Measurements from ENCODE around the gene ABO. TPM values are rescaled to one million over a fixed set of nuclear protein-coding genes. Genes with fewer than 3 reads are reported as not detected.
"Not testable (repeated sequence)": the region's sequence is repeated elsewhere in the genome, so short reads cannot be mapped to it uniquely, and the experiment has no call there.

ABO gene
- total RNA-seq, 2 donors from 2014 or later = 0.14 to 0.21 TPM

DNA sequence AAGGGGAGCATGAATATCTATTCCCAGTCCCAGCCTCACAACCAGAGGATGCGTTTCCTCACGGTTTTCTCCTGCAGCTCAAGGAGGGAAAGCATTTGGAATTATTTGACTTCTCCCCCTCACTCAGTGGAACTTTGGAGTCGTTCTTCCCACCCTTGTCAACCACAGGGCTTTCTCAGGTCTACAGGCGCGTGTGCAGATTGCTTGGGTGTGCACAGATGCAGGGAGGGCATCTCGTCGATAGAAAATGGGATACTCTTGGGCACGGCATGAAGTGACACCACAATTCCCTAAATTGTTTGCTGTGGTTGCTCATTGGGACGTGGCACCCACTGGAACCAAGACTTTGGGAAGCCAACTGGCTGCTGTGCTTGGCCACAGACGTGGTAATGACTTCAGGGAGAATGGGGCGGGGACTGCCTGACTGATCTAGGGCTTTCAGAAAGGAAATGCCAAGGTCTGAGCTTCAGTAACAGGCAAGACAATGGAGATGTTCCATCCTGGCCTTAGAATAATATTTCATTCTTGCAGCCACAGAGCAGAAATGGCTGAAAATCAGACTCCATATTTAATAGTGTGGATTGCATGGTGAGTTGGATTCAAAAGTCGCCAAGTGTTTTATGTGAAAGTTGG, 53.7 kb downstream of the ABO start:
- no peak for DNase-seq (ENCODE audit: low spot score)
- H3K9me3 ChIP-seq = no peaks in the 10 kb centered on the region
- ATAC-seq (ENCODE audit: insufficient number of reproducible peaks, low FRiP score, low read depth) = no peak

DNA sequence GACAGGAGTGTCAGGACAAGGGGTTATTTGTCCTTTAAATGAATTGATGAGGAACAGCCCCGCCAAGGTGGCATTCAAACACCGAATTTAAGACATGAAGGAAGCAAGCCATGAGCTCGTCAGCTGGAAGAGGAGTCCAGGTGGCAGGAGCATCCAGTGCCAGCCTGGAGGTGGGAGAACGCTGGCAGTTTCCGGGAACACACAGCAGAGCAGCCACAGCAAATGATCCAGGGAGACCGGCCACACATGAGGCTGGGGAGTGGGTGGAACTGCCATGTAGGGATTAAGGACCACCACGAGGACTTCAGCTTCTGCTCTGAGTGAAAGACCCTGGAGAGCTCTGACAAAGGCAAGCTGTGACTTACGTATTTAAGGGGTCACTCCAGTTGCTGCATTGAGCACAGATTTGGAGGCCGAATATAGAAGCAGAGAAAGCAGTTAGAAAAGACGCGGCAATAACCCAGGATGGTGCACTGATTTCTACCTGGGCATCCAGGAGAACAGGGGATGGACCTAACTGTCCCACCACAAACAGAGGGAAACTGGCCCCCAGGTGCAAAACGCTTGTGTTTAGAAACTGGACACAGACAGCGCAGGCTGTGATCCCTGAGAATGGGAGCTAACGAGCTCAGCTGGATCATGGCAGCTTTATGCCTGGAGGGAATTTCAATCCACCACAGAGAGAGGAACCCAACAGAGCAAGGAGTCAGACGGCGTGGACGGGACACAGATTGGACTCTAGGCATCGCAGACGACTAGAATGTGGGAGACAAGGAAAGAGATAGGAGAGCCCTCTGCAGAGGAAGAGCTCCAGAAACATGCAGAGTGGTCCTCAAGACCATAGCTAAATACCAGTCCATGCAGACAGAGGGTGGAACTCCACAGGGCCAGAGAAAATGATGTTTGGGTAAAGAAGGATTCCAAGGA, 56.7 kb downstream of the ABO start:
- H3K9me3 ChIP-seq; H3K4me3 ChIP-seq; H3K4me1 ChIP-seq (ENCODE audit: control insufficient read depth in 1 of 2, low read depth in 2 of 2); DNase-seq (ENCODE audit: low spot score); ATAC-seq (ENCODE audit: insufficient number of reproducible peaks, low FRiP score, low read depth); H3K27me3 ChIP-seq (replicated peaks; ENCODE audit: insufficient read depth); H3K36me3 ChIP-seq; H3K27ac ChIP-seq: not testable (repeated sequence)

More for the DNA sequence above, 53.7 kb downstream of the ABO start:
- no peak overlapping the region for H3K4me3 ChIP-seq
- H3K36me3 ChIP-seq = no peaks in the 10 kb centered on the region
- H3K27me3 ChIP-seq (replicated peaks; ENCODE audit: insufficient read depth) = no peaks in the 10 kb centered on the region
- no peaks in the 10 kb centered on the region for H3K4me1 ChIP-seq (ENCODE audit: control insufficient read depth in 1 of 2, low read depth in 2 of 2)
- H3K27ac ChIP-seq = no peak overlapping the region
- TF ChIP-seq, protein P1, sequence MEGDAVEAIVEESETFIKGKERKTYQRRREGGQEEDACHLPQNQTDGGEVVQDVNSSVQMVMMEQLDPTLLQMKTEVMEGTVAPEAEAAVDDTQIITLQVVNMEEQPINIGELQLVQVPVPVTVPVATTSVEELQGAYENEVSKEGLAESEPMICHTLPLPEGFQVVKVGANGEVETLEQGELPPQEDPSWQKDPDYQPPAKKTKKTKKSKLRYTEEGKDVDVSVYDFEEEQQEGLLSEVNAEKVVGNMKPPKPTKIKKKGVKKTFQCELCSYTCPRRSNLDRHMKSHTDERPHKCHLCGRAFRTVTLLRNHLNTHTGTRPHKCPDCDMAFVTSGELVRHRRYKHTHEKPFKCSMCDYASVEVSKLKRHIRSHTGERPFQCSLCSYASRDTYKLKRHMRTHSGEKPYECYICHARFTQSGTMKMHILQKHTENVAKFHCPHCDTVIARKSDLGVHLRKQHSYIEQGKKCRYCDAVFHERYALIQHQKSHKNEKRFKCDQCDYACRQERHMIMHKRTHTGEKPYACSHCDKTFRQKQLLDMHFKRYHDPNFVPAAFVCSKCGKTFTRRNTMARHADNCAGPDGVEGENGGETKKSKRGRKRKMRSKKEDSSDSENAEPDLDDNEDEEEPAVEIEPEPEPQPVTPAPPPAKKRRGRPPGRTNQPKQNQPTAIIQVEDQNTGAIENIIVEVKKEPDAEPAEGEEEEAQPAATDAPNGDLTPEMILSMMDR (IDR thresholded peaks at IDR 0.05) = no peak

- not testable (repeated sequence) for H3K4me3 ChIP-seq; DNase-seq (ENCODE audit: low spot score); H3K27me3 ChIP-seq (replicated peaks; ENCODE audit: insufficient read depth); H3K9me3 ChIP-seq; ATAC-seq (ENCODE audit: insufficient number of reproducible peaks, low FRiP score, low read depth); H3K27ac ChIP-seq; H3K4me1 ChIP-seq (ENCODE audit: control insufficient read depth in 1 of 2, low read depth in 2 of 2); H3K36me3 ChIP-seq
Observed at GRCh38 chr9:133217333-133217988, 57.5 kb downstream of the ABO start.

DNA sequence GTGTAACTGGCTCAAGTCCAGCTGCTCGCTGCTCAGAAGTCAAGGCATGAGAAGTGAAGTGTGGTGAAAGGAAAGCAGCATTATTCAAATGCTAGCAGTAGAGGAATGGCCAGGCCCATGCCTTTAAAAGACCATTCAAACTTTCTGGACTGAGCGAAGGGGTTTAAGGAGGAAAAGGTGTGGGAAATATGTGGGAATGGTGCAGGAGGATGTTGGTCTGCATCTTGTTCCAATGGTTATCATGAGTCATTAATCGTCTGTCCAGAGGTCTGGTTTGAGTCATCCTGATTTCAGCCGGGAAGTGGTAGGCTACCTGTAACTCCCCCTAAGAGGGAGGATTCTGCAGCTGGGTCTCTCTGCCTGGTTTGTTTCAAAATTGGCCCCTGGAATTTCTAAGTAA, 60.7 kb downstream of the ABO start:
- not testable (repeated sequence) for H3K4me3 ChIP-seq; H3K36me3 ChIP-seq; H3K27ac ChIP-seq; H3K4me1 ChIP-seq (ENCODE audit: control insufficient read depth in 1 of 2, low read depth in 2 of 2); ATAC-seq (ENCODE audit: insufficient number of reproducible peaks, low FRiP score, low read depth); H3K27me3 ChIP-seq (replicated peaks; ENCODE audit: insufficient read depth); H3K9me3 ChIP-seq; DNase-seq (ENCODE audit: low spot score)

DNA sequence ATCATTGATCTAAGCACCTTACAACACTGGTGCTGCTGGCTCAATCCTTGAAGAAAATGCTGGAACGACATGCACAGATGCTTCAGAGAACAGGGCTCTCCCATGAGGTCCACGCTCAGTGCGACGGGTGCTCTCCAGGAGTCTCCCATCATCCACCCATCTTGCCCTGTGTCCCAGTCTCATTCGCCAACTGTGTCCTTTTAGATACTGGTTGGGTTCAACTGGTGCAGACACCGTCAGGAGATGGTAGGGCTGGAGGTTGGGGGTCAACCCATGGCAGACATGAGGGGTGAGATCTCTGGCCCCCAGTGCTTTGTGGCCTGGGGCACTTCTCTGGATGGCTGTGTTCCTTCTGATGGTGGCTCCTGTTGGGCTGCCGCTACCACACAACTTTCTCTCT, 64.4 kb downstream of the ABO start:
- TF ChIP-seq, protein P1 (IDR thresholded peaks at IDR 0.05) = no peak
- no peaks in the 10 kb centered on the region for H3K36me3 ChIP-seq
- no peak overlapping the region for H3K27ac ChIP-seq
- H3K4me3 ChIP-seq = no peak overlapping the region
- H3K9me3 ChIP-seq = no peaks in the 10 kb centered on the region
- H3K4me1 ChIP-seq (ENCODE audit: control insufficient read depth in 1 of 2, low read depth in 2 of 2) = no peaks in the 10 kb centered on the region
- ATAC-seq (ENCODE audit: insufficient number of reproducible peaks, low FRiP score, low read depth) (no peak), DNase-seq (ENCODE audit: low spot score) (no peak)
- no peaks in the 10 kb centered on the region for H3K27me3 ChIP-seq (replicated peaks; ENCODE audit: insufficient read depth)

- TF ChIP-seq, protein P1 (IDR thresholded peaks at IDR 0.05) = no peak
Observed at GRCh38 chr9:133210202-133210532, 64.8 kb downstream of the ABO start.

DNA sequence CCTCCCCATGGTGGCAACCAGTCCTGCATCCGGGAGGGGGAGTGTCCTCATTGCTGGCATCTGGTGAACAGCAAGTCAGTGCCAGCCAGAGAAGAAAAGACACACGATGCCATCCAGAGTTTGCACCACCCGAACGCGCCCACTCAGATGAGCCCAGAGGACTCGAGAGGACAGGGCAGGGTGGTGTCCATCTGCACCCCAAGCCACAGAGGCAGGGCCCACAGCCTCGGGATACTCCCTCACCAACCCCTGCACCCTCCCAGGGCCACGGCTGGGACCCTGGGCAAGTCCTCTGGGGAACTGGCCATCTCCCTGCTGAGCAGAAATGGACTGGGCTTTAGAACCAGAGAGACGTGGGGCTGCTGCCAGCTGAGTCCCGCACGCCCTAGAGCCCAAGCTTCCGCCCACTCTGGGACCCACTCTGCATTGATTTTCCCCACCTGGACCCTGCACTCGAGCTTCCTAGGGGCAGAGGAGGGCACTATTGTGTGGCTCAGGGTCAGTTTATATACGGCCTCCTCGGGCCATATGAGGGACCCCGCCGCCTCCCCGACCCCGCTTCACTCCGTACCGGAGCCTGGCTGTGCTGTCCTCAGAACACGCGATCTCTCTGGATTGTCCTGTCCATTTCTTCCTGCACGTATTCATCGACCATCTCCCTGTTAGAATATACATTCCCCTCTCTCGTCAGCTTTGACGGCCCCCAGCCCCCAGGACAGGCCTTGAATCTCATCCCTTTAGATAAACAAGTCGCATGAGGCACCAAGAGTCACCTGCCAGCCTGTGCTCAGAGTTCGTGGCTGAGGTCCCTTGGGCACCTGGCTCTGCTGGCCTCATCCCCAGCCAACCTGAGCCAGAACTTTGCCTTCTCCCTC, 65.4 kb downstream of the ABO start:
- H3K27ac ChIP-seq; H3K27me3 ChIP-seq (replicated peaks; ENCODE audit: insufficient read depth); H3K4me3 ChIP-seq; ATAC-seq (ENCODE audit: insufficient number of reproducible peaks, low FRiP score, low read depth); H3K9me3 ChIP-seq; H3K36me3 ChIP-seq; H3K4me1 ChIP-seq (ENCODE audit: control insufficient read depth in 1 of 2, low read depth in 2 of 2); DNase-seq (ENCODE audit: low spot score): not testable (repeated sequence)

More at GRCh38 chr9:133210202-133210532, 64.8 kb downstream of the ABO start:
- ATAC-seq (ENCODE audit: insufficient number of reproducible peaks, low FRiP score, low read depth) = no peak
- Histone ChIP-seq H3K4me1 (ENCODE audit: control insufficient read depth in 1 of 2, low read depth in 2 of 2) (no peaks in the 10 kb centered on the region), H3K27me3 (replicated peaks; ENCODE audit: insufficient read depth) (no peaks in the 10 kb centered on the region), H3K36me3 (no peaks in the 10 kb centered on the region), H3K27ac (no peak overlapping the region), H3K4me3 (no peak overlapping the region), H3K9me3 (no peaks in the 10 kb centered on the region)
- no peak for DNase-seq (ENCODE audit: low spot score)

GRCh38 chr9:133208880-133209300, 66.1 kb downstream of the ABO start, which contains the start of gene OBP2B:
Gene OBP2B, minus strand, starts transcription at chr9:133209250. Its CDS starts 51 bp downstream, at chr9:133209199.
- ATAC-seq (ENCODE audit: insufficient number of reproducible peaks, low FRiP score, low read depth); H3K4me3 ChIP-seq; DNase-seq (ENCODE audit: low spot score); H3K27ac ChIP-seq; H3K9me3 ChIP-seq; H3K36me3 ChIP-seq; H3K27me3 ChIP-seq (replicated peaks; ENCODE audit: insufficient read depth); H3K4me1 ChIP-seq (ENCODE audit: control insufficient read depth in 1 of 2, low read depth in 2 of 2): not testable (repeated sequence)
